ENCODE results near the gene MLLT10.

DNA sequence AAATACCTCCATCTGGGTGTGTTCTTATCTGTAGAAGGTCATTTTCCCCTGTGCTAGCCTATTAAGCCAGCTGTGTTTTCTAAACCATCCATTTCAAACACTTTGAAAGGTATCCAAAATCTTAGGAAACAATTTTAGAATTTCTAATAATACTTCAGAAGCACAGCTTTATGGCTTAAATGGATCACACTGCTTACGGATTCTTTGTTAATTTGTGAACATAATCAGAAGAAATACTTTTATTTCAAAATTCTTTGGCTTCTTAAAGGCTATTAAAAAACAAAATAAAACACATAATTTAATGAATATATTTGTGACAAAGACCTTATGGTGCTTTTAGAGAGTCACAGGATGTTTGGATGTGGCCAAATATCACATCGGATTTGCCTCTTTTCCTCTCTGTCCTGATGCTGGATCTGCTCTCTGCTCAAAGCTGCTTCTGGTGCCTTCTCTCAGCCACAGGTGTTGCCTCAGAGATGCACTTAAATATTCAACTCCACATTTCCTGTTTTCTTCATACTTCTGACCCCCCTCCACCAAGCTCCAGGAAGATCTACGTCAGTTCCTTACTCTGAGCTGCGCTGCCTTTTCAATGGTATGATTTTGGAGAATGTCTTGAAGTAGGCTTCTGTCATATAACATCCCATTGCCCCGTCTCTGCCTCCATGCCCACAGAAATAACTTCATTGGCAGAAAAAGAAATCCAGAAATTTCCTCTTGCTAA is 230.6 kb downstream of the MLLT10 start:
- no peak for TF ChIP-seq POLR2AphosphoS5 (IDR thresholded peaks at IDR 0.05; ENCODE audit: low read depth, low read length)
- no peak for TF ChIP-seq EZH2phosphoT487 (IDR thresholded peaks at IDR 0.05; ENCODE audit: borderline replicate concordance)
- TF ChIP-seq, protein P1, sequence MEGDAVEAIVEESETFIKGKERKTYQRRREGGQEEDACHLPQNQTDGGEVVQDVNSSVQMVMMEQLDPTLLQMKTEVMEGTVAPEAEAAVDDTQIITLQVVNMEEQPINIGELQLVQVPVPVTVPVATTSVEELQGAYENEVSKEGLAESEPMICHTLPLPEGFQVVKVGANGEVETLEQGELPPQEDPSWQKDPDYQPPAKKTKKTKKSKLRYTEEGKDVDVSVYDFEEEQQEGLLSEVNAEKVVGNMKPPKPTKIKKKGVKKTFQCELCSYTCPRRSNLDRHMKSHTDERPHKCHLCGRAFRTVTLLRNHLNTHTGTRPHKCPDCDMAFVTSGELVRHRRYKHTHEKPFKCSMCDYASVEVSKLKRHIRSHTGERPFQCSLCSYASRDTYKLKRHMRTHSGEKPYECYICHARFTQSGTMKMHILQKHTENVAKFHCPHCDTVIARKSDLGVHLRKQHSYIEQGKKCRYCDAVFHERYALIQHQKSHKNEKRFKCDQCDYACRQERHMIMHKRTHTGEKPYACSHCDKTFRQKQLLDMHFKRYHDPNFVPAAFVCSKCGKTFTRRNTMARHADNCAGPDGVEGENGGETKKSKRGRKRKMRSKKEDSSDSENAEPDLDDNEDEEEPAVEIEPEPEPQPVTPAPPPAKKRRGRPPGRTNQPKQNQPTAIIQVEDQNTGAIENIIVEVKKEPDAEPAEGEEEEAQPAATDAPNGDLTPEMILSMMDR (IDR thresholded peaks at IDR 0.05 in 2 of 3, conservative IDR thresholded peaks at IDR 0.05 in 1 of 3; ENCODE audit: borderline replicate concordance in 1 of 3, insufficient read depth in 1 of 3, low read depth in 2 of 3, low read length in 2 of 3) = no peak
- no peak for TF ChIP-seq SRF (IDR thresholded peaks at IDR 0.05; ENCODE audit: low read depth)
